ENCODE measurements around the gene PDE1A. TPM values are rescaled to one million over a fixed set of nuclear protein-coding genes. Genes with fewer than 3 reads are reported as not detected.
"Not testable (repeated sequence)": the region's sequence is repeated elsewhere in the genome, so short reads cannot be mapped to it uniquely, and the experiment has no call there.

The PDE1A gene
- total RNA-seq, 1 donor from 2014 or later, result 11.4 TPM

DNA sequence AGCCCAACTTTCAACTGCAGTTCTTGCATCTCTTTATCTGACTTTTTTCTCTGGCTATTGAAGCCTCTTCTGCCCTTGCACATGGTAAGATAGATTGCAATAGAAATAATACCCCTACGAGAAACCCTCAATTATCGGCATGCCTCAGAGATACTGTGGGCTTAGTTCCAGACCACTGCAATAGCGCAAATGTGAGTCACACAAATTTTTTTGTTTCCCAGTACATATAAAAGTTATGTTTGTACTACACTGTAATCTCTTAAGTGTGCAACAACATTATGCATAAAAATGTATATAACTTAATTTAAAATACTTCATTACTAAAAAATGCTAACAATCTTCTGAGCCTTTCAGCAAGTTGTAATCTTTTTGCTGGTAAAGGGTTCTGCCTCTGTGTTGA lies 124.7 kb downstream of the PDE1A start:
- DNase-seq (no peak), ATAC-seq (ENCODE audit: poor library complexity) (no peak)
- intact Hi-C loops (cut with DNase I), result no loop called here

DNA sequence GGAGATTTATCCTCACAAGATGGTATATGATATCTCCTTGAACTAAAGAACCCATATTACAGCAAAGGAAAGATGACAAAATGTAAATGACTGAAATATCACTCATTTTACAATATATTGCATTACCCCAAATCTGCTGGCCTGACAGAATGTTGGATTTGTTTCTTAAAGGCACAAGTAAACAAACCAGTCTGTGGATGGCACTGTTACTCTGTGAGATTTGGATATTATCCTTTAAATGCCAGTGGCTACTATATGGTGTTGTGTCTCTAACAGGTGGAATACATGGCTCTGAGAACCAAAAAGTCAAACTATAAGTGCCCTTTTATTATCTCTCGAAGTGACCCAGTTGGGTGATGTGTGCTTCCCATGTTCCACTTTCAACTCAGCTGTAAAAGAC lies 125.7 kb downstream of the PDE1A start:
- intact Hi-C loops (cut with DNase I), result no loop called here
- DNase-seq, result no peak
- ATAC-seq (ENCODE audit: poor library complexity), result peak; percentile 29

DNA sequence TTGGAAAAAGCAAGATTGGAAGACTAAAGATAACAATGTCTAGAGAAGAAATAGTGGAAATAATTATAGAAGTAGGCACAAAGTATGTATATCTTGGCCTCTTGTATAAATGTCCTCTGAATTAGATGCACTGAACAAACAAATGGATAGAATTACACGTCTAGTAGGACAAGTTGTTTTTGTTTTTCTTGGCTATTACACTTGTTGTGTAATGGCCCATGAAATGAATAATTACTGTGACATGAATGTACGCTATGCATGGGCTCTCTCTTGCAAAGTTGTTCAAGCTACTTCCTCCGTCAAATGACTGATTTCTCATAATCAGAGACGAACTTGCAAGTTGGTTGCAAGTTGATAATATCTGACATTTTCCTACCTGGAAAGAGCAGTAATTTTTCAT lies 126.2 kb downstream of the PDE1A start:
- DNase-seq, result no peak
- intact Hi-C loops (cut with DNase I), result no loop called here
- no peak for ATAC-seq (ENCODE audit: poor library complexity)

DNA sequence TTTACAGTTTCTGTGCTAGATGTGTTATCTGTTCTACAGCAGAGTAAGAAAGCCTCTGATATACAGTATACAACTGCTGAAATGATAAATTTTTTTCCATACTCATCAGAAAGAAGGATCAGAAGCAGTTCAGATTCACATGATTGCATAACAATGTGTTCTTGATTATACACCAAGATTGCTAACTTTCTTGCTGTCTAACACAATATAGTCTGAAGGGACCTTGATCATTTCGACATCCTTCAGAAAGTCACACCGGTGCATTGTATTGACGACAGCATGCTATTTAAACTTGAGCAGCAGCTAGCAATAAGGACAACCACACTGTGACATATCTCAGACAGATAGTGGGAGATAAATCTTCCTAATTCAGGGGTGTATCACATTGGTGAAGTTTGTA lies 127.2 kb downstream of the PDE1A start:
- ATAC-seq (ENCODE audit: poor library complexity) (no peak), DNase-seq (no peak)
- intact Hi-C loops (cut with DNase I), result no loop called here

DNA sequence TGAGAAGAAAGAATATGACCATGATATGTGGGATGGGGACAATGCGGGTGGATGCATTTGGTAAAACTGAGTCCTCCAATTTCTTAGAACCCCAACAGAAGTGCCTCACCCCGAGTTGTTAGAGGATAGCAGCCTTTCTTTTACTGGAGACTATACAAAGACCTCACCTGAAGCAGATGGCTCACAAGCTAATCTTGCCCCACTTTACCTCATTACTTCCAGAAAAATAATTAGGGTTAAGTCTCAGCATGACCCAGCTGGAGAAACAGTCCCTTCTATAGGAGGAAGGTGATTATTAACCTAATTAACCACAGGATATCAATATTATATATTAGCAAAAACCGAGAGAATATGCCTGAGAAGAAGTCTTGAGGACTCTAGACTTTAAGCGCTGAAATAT lies 128.4 kb downstream of the PDE1A start:
- no peak for DNase-seq
- intact Hi-C loops (cut with DNase I), result no loop called here
- no peak for ATAC-seq (ENCODE audit: poor library complexity)

DNA sequence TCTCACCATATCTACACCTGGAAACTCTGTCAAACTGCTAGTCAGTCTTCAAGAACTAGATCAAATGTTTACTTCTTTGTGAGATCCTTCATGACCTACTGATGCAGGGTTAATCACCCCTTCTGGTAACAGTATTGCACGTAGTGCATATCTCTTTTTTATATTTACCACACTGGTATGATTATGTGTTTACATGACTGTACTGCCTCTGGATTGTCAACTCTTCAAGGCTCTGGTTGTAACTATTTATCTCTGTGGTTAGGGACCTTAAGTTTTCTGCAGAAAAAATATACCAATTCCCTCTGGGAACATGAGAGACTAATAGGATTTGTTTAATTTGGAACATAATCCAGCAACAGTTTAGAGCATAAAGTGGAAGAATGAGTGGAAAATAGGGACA lies 135.5 kb downstream of the PDE1A start:
- peak; percentile 27 for ATAC-seq (ENCODE audit: poor library complexity)
- DNase-seq, result no peak
- intact Hi-C loops (cut with DNase I), result no loop called here

DNA sequence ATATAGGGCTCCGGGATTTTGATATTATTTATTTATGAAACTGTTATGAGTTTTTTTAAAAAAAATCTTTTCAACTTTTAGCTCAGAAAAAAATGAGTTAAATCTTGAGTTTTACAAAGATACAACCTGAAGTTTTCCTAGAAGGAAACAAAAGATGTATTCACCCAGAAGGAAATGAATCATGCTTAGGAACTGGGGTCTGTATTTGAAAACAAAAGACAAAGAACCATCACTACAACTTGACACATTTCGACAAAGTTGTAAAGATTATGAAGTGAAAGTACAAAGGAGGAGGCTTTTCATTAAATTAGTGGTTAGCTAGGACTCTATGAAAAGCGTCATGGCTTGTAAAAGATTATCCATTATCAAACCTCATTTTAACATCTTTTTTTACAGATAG lies 143.3 kb downstream of the PDE1A start:
- ATAC-seq (ENCODE audit: poor library complexity) (no peak), DNase-seq (no peak)
- intact Hi-C loops (cut with DNase I), result no loop called here

DNA sequence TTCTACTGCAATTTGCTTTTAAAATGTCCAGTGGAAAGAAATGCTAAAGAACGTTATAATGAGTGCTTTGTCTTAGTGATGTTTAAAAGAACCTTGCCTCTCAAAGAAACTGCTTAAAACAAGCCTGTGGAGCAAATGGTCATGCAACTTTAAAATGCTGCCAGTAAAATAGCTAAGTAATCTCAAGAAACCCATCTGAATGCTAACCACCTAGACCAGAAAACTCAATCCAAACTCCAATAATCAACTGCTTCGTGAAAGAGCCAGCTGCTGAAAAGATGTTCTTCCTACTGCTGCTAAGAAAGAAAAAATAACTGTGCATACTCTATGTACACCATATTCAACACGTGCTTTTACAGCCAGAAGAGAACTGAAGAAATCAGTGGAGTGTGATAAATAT lies 145.6 kb downstream of the PDE1A start:
- intact Hi-C loops (cut with DNase I), result no loop called here
- ATAC-seq (ENCODE audit: poor library complexity) (peak; percentile 25), DNase-seq (no peak)

DNA sequence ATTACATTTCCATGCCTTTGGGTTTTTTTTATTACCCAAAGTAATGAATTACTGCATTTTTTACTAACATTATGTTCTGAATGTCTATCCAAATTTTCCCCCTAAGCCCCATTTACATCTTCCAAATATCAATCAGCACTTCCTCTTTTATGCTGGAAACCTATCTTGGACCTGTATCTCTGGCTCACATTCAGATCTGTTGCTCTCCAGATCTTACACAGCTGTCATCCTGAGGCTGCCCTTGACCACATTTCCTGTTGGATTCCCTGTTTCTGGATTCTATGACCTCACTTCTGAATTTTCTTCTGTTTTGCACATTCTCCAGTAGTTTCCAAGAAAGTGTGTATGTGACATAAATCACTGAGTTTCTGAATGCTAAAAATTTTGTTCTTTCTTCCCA lies 146.7 kb downstream of the PDE1A start:
- intact Hi-C loops (cut with DNase I), result no loop called here
- peak; percentile 60 for ATAC-seq (ENCODE audit: poor library complexity)
- no peak for DNase-seq

DNA sequence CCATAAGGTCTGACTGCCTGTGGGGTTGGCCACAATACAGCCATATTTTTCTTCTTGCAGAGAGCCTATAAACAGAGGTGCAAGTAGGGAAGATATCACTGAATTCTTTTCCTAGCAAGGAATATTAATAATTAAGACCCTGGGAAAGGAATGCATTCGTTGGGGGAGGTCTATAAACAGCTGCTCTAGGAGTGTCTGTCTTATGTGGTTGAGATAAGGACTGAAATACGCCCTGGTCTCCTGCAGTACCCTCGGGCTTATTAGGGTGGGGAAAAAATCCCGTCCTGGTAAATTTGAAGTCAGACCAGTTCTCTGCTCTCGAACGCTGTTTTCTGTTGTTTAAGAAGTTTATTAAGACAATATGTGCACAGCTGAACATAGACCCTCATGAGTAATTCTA lies 150.2 kb downstream of the PDE1A start:
- DNase-seq; intact Hi-C loops (cut with DNase I); ATAC-seq (ENCODE audit: poor library complexity): not testable (repeated sequence)

DNA sequence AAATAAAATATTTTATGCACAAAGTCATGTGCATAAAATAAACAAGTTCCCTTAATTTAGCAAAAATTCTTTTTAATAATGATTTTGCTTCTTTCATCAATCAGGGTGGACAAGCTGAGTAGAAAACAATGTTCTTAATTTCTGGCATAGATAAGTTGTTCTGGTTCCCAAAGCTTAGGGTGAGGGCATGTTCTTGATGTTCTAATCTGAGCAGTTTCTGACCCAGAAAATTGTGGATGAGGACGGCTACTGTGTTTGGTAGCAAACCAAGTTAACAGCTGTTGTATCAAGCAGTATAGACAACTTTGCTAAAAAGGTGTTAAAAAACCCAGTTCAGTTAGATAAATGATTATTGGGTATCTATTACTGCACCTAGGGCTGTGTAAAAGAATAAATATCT lies 158.9 kb downstream of the PDE1A start:
- ATAC-seq (ENCODE audit: poor library complexity) (peak; percentile 55), DNase-seq (no peak)
- intact Hi-C loops (cut with DNase I), result no loop called here

DNA sequence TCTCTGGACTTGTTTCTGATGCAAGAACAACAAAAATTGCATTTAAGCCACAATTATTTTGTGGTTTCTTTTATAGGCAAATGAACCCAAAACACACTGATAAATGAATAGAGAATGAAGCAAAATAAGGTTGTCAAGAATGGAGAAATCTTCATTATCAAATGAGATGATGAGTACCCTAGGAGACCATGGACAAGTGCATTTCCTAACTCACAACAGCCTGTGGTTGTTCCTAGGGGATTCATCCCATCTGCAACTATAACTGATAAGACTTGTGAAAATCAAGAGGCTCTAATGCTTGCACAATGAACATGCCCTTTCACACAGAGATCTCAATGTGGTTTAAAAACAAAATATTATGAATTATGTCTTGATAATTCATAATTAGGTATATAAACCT lies 159.9 kb downstream of the PDE1A start:
- no peak for DNase-seq
- intact Hi-C loops (cut with DNase I), result no loop called here
- peak; percentile 75 for ATAC-seq (ENCODE audit: poor library complexity)

DNA sequence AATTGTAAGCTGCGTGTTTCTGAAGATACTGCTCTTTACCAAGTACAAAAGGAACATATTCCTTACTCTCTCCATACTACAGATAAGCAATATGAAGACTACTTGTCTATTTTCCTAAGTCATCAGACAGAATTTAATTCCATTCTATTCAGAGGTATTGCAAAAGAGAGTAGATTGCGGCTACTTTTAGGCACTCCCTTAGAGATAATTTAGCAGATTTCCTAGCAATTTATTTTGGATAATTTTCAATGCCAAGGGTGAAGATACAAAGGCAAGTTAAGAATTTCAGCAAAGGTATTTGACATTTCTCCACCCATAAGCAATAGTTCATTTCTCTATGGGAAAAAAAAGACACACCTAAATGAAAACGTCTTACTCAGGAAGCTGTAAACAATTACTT lies 161.1 kb downstream of the PDE1A start:
- intact Hi-C loops (cut with DNase I), result no loop called here
- ATAC-seq (ENCODE audit: poor library complexity) (no peak), DNase-seq (no peak)

DNA sequence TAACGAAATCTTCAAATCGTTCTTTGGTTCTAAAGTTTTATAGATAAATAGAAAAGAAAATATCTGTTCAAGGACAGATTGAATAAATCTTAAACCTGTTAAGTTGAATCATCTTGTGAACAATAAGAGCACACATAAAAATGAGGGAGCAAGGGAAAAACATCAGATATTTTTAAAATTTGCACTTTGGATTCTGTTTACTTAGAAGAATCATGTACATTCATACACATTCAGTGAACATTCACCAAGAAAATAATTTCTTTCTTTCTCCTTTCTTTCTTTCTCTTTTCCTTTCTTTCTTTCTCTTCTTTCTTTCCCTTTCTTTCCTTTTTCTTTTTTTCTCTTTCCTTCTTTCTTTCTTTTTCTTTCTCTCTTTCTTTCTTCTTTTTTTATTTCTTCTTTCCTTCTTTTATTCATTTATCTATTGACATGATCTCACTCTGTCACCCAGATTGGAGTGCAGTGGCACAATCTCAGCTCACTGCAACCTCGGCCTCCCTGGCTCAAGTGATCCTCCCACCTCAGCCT lies 164.9 kb downstream of the PDE1A start:
- DNase-seq, result no peak
- intact Hi-C loops (cut with DNase I), result no loop called here
- no peak for ATAC-seq (ENCODE audit: poor library complexity)

DNA sequence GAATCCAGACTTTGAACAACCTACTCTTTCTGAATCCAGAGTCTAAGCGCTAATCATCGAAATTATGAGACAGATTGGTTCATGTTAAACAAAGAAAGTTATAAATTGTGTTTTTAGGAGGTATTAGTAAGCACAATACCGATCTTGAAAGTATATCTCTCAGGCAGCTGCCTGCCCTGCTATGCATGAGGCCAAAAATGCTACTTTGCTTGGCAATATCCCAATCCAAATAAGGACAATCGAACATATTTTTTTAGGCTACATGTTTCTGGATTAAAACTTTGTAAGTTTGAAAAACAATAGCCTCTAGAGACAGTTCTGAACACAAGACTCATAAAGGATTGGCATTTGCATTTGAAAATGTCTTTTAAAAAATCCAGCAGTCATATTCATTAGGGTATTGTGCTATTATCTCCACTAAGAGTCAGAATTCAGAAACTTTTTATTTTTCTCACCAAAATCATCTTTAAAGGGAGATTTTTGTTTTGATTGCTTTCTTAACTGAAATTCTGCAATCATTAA lies 167.1 kb downstream of the PDE1A start:
- no peak for DNase-seq
- intact Hi-C loops (cut with DNase I), result loop anchor here (10.0 kb wide), 1 partner anchor 165 kb away; the partner anchor contains the start of gene PDE1A

DNA sequence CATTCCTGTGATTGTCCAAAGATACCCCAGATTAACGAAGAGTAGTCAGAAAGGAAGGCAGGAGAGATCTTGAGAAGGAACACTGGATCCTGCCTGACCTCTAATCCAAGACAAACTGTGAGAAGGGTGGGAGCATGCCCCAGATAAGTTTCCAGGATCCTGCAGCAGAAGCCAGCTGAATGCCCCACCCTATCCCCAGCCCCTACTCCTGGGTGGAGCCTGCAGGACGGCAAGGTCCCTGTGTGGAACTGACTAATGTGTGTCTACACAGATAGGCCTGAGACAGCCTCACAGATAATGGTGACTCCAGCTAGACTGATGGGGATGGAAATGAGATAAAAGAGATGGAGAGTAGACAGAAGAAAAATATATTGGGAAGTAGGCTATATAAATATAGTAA lies 174.3 kb downstream of the PDE1A start:
- ATAC-seq (ENCODE audit: poor library complexity) (no peak), DNase-seq (no peak)
- intact Hi-C loops (cut with DNase I), result loop anchor here (10.0 kb wide), 1 partner anchor 172 kb away; the partner anchor contains the start of gene PDE1A

More for the DNA sequence above, 167.1 kb downstream of the PDE1A start:
- peak; percentile 38 for ATAC-seq (ENCODE audit: poor library complexity)

DNA sequence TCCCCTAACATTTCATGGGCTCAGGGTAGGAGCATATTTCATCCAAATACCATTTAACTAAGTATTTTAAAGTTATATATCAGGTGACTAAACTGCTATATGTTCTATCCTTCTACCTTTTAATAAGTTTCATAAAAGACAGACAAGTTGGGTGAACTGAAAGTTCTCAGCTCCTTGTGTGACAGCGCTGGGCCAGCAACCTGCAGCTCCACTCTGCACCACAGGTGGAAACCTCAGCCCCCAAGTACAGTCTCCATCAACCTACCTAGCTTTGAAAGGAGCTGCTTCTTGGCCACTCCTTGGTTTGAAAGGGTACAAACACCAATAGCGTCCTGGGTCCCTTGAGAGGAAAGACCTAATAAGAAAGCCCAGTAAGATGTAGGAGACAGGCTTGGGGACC lies 177.9 kb downstream of the PDE1A start:
- DNase-seq, result no peak
- ATAC-seq (ENCODE audit: poor library complexity), result no peak
- intact Hi-C loops (cut with DNase I), result no loop called here

DNA sequence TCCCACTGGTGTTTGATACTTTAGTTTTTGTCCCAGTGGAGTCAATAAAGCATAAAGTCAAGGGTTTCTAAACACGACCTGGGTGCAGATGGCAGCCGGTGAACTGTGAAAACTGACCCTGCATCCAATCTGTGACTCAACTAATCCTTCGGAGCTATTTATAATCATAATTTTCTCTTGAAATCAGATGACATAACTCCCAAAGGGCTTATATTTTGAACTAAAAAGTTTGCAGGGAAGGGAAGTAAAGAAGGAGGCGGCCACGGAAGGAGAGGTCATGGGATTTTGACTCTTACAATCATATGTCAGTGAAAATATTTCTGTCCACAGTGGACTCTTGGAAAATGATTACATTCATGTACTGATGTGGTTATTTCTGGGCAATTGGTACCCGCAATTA lies 178.5 kb downstream of the PDE1A start:
- peak; percentile 34 for ATAC-seq (ENCODE audit: poor library complexity)
- intact Hi-C loops (cut with DNase I), result no loop called here
- DNase-seq, result no peak

DNA sequence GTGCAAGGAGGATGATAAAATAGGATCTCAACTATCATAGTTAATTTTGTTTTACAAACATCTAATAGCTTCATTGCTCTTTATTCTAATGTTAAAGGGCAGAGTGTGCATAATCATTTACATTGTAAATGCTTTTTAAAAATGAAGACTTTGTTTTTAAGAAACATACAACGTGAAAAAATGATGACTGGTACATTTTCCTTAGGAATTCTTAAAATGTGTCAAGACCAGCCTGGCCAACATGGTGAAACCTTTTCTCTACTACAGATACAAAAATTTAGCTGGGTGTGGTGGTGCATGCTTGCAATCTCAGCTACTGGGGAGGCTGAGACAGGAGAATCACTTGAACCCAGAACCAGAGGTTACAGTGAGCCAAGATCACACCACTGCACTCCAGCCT lies 179.0 kb downstream of the PDE1A start:
- intact Hi-C loops (cut with DNase I), result no loop called here
- DNase-seq (no peak), ATAC-seq (ENCODE audit: poor library complexity) (no peak)

DNA sequence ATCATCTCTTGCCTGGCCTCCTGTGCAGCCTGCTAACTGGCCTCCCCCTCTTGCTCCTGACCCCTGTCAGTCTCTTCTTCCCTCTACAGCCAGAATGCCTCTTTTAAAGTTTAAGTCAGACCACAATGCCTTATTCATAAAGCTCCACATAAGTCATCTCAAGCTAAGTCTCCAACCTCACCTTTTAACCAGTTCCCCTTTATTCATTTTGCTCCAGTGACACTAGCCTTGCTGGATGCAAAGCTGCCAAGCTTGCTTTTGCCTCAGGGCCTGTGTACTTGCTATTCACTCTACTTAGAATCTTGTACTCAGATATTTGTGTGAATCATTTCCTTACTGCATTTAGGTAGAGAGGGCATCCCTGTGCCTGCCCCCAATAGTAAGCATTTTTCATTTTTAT lies 180.9 kb downstream of the PDE1A start:
- intact Hi-C loops (cut with DNase I), result no loop called here
- DNase-seq (no peak), ATAC-seq (ENCODE audit: poor library complexity) (no peak)

DNA sequence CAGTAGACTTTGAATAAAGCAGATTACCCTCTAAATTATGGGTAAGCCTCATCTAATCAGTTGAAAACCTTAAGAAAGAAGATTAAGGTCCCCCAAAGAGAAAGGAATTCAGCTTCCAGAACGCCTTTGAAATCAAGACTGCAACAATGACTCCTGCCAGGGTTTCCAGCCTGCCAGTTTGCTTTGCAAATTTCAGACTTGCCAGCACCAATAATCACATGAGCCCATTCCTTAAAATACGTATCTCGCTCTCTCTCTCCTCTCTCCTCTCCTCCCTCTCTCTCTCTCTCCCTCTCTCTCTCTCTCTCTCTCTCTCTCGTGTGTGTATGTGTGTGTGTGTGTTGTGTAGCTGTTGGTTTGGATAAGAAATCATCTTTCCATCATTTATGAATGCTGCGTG lies 184.2 kb downstream of the PDE1A start:
- ATAC-seq (ENCODE audit: poor library complexity), result no peak
- no peak for DNase-seq
- intact Hi-C loops (cut with DNase I), result no loop called here

Data from Right ventricle myocardium superior (tissue), 1 donor.